ENCODE measurements around the gene ZSCAN9. TPM values are rescaled to one million over a fixed set of nuclear protein-coding genes. Genes with fewer than 3 reads are reported as not detected.

Gene ZSCAN9
- total and polyA plus RNA-seq, 8 donors, result 10.6 to 39.8 (median 36.1) TPM

DNA sequence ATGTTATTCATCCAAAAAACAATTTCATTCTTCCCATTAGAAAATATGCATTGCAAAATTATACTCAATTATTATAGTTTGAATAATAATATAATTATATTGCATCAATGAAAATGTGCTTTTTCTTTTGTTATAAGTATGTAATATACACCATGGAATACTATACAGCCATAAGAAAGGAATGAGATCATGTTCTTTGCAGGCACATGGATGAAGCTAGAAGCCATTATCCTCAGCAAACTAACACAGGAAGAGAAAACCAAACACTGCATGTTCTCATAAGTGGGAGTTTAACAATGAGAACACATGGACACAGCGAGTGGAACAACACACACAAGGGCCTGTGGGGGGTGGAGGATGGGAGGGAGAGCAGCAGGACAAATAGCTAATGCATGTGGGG, 32.0 kb downstream of the ZSCAN9 start:
- TF ChIP-seq, protein P1, sequence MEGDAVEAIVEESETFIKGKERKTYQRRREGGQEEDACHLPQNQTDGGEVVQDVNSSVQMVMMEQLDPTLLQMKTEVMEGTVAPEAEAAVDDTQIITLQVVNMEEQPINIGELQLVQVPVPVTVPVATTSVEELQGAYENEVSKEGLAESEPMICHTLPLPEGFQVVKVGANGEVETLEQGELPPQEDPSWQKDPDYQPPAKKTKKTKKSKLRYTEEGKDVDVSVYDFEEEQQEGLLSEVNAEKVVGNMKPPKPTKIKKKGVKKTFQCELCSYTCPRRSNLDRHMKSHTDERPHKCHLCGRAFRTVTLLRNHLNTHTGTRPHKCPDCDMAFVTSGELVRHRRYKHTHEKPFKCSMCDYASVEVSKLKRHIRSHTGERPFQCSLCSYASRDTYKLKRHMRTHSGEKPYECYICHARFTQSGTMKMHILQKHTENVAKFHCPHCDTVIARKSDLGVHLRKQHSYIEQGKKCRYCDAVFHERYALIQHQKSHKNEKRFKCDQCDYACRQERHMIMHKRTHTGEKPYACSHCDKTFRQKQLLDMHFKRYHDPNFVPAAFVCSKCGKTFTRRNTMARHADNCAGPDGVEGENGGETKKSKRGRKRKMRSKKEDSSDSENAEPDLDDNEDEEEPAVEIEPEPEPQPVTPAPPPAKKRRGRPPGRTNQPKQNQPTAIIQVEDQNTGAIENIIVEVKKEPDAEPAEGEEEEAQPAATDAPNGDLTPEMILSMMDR (IDR thresholded peaks at IDR 0.05), result no peak
- intact Hi-C loops (cut with DNase I), result no loop called here
- Histone ChIP-seq H3K9me3 (peaks cover 0 to 16% of the 10 kb centered on the region in 2 donors), H3K27me3 (no peaks in the 10 kb centered on the region), H3K27ac (no peak overlapping the region), H3K4me3 (no peak overlapping the region), H3K36me3 (no peaks in the 10 kb centered on the region), H3K4me1 (peaks cover 6 to 16% of the 10 kb centered on the region in 2 donors)
- ATAC-seq, result no peak
- no peak for DNase-seq

- Histone ChIP-seq H3K4me1 (no peaks in the 10 kb centered on the region), H3K27me3 (peaks cover 0 to 5% of the 10 kb centered on the region in 2 donors), H3K9me3 (peaks cover 0 to 16% of the 10 kb centered on the region in 2 donors), H3K36me3 (no peaks in the 10 kb centered on the region), H3K27ac (peak within 1 kb of the TSS in 1 of 2 donors; percentile 14), H3K4me3 (peak within 1 kb of the TSS; percentile 27 to 32)
- TF ChIP-seq, protein P1 (IDR thresholded peaks at IDR 0.05), result no peak
- DNase-seq (peak; percentile 29 to 92 (median 72)), ATAC-seq (peak; percentile 78)
- intact Hi-C loops (cut with DNase I), result no loop called here
Measured at GRCh38 chr6:28258877-28259777, 34.1 kb downstream of the ZSCAN9 start, which contains the start of gene NKAPL. Gene NKAPL (plus strand): TSS chr6:28259297. CDS start chr6:28259372, 75 bp downstream.

GRCh38 chr6:28263922-28264321, 38.8 kb downstream of the ZSCAN9 start:
- Histone ChIP-seq H3K27ac (no peak overlapping the region), H3K4me3 (no peak overlapping the region), H3K27me3 (peaks cover 0 to 5% of the 10 kb centered on the region in 2 donors), H3K4me1 (peaks cover 0 to 21% of the 10 kb centered on the region in 2 donors), H3K9me3 (peaks cover 0 to 16% of the 10 kb centered on the region in 2 donors), H3K36me3 (no peaks in the 10 kb centered on the region)
- DNase-seq, result no peak
- intact Hi-C loops (cut with DNase I), result no loop called here
- ATAC-seq, result no peak
- TF ChIP-seq, protein P1 (IDR thresholded peaks at IDR 0.05), result no peak

DNA sequence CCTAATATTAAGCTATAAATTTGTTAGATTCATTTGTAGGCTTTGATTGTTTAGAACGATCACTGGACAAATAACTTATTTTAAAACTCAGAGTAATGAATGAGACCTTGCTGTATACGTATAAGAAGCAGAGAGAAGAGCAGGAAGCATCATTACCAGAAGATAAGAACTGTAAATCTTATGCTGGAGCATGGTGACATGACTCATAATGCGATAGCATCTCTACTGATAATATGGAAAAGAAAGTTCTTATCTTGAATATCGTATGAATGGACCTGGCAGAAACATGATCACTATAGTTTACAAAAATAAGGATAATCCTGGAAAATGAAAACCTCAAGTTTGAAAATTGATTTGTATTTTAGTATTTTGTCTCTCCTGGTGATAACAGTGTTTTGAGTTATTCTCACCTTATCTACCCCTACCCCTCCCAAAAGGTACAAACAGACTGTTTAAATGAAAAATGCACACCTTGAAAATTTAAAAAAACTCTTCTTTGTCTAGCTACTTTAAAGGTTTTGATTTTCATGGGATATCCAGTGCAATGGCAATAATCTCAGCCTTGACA, 39.8 kb downstream of the ZSCAN9 start:
- DNase-seq (no peak), ATAC-seq (no peak)
- Histone ChIP-seq H3K27me3 (peaks cover 0 to 5% of the 10 kb centered on the region in 2 donors), H3K4me3 (no peak overlapping the region), H3K4me1 (peaks cover 0 to 27% of the 10 kb centered on the region in 2 donors), H3K27ac (no peak overlapping the region), H3K9me3 (peaks cover 0 to 8% of the 10 kb centered on the region in 2 donors), H3K36me3 (no peaks in the 10 kb centered on the region)
- intact Hi-C loops (cut with DNase I), result no loop called here
- TF ChIP-seq, protein P1 (IDR thresholded peaks at IDR 0.05), result no peak

- H3K9me3 ChIP-seq, result no peaks in the 10 kb centered on the region
- TF ChIP-seq, protein P1 (IDR thresholded peaks at IDR 0.05), result no peak
- peak overlapping the region; percentile 84 to 85 for H3K27ac ChIP-seq
- ATAC-seq (no peak), DNase-seq (no peak)
- peak overlapping the region; percentile 51 to 68 for H3K4me3 ChIP-seq
- H3K36me3 ChIP-seq, result no peaks in the 10 kb centered on the region
- intact Hi-C loops (cut with DNase I), result no loop called here
- H3K4me1 ChIP-seq, result peaks cover 0 to 29% of the 10 kb centered on the region in 2 donors
- H3K27me3 ChIP-seq, result peaks cover 0 to 5% of the 10 kb centered on the region in 2 donors
Measured at GRCh38 chr6:28266563-28266961, 41.5 kb downstream of the ZSCAN9 start.
